Measurements from ENCODE around the gene CGB3.
A peak's percentile ranks its signal among the peaks of the same experiment; 100 is the strongest.
"Not testable (repeated sequence)": the region's sequence is repeated elsewhere in the genome, so short reads cannot be mapped to it uniquely, and the experiment has no call there.

CGB3 gene

DNA sequence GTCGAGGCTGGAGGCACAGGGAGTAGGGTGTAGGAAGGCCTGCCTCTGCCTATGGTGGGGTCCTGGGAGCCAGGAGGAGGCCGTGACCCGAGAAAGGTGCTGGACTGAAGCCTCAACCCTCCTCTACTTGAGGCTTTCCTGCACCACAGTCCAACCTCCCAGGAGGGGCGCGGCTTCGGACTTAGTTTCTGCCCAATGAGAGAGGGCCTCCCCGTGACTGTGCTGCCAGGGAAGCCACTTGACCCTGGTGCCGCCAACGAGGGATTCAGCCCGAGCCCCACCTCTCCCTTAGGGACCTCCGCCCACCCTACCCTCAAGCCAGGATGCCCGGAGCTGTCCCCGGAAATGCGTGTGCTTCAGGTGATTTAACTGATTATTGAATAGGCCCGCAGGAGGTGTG lies at the start of gene CGB3:
TSS of gene CGB3 (minus strand) at position 101 of the 400 bp plus-strand sequence. CDS start 362 bp downstream, outside the sequence.
- not testable (repeated sequence) for DNase-seq

DNA sequence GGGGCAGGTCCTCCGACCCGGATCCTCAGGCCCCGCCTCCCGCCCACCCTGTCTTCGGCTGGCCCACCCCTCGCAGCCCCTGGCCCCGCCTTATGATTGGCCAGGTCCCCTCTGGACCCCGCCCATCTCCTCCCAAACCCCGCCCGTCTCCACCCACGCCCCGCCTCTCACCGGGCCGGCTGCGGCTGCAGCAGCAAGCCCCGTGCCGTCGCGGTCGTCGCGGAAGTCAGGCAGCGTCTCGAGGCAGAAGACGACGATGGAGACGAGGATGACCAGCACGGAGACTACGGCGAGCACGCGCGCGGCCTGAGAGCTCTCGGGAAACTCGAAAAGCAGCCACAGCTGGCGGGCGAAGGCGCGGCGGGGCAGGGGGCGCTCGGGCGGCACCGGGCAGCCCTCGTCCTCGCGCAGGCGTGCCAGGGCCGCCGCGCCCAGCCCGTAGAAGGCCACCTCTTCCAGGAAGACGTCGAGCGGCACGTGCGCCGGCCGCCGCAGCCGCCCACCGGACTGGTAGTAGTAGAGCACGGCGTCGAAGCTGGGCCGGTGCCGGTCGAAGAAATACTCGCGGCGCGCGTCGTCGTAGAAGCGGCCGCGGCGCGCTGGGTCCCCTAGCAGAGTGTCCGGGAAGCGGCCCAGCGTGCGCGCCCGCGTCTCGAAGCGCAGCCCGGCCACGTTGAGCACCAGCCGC lies 47.9 kb upstream of the CGB3 start:
- DNase-seq = peak; percentile 20

DNA sequence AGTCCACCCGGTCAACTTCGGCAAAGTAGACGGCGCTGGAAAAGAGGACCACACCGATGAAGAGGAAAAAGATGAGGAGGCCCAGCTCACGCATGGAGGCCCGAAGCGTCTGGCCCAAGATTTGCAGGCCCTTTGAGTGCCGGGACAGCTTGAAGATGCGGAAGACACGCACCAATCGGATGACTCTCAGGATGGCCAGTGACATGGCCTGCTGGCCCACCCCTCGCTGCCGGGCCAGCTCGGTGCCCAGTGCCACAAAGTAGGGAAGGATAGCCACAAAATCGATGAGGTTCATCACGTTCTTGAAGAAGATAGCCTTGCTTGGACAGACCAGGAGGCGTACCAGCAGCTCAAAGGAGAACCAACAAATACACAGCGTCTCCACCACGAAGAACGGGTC lies 46.3 kb upstream of the CGB3 start:
- DNase-seq = no peak

DNA sequence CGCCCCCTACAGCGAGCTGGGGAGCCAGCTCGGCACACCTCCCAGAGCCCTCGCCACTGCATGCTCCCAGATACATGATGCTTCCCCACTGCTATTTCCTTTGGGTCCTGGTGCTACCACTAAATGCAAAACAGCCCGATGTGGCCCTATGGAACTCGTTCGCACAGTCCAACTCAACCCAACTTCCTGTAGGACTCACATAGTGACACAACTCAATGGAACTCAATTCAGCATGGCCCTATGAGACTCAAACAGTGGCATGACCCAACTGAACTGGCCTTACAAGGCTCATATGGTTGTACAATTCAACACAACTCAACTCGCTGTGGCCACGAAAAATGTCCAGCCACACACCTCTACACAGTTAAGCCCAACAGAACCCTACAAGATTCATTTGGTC lies 44.9 kb upstream of the CGB3 start:
- no peak for DNase-seq

DNA sequence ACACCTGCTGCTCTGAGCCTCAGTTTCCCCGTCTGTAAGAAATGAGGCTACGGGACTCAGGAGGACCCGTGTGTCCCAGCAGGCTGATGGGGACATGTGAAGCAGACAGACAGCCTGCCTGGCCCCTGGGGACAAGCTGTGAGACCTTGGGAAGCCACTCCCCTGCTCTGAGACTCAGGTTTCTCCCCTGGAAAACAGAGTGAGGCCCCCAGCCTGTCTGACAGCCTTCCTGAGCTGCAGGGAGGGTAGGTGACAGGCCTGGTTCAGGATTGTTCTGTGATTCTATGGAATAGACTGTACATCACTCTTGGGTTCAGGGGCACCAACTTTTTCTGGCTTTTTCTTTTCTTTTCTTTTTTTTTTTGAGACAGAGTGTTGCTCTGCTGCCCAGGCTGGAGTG lies 43.4 kb upstream of the CGB3 start:
- no peak for DNase-seq

DNA sequence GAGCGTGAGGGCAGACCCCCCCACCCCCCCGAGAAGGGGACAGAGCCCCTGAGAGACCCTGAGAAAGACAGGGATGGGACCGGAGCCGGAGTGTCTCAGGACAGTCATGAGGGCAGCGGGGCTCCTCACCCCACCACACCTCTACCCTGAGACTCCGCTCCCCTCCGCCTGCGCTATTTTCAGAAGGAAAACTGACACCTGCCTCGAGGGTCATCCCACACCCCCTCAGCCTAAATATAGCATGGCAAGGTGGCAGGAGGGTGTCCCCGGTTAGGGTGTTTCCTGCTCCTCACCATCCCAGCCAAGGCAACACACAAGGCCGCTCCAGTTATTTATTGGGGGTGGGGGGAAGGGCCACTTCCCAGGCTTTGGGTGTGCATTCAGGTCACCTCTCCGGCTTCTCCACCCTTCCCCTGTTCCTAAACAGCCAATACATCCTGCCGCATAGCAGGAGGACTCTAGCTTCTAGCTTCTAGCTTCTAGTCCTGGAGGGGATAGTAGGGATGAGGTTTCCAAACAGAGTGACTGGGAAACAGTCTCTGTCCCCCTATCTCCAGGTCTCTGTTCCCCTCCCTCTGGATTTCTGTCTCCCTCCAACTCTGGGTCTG lies 41.9 kb upstream of the CGB3 start:
- no peak for DNase-seq

DNA sequence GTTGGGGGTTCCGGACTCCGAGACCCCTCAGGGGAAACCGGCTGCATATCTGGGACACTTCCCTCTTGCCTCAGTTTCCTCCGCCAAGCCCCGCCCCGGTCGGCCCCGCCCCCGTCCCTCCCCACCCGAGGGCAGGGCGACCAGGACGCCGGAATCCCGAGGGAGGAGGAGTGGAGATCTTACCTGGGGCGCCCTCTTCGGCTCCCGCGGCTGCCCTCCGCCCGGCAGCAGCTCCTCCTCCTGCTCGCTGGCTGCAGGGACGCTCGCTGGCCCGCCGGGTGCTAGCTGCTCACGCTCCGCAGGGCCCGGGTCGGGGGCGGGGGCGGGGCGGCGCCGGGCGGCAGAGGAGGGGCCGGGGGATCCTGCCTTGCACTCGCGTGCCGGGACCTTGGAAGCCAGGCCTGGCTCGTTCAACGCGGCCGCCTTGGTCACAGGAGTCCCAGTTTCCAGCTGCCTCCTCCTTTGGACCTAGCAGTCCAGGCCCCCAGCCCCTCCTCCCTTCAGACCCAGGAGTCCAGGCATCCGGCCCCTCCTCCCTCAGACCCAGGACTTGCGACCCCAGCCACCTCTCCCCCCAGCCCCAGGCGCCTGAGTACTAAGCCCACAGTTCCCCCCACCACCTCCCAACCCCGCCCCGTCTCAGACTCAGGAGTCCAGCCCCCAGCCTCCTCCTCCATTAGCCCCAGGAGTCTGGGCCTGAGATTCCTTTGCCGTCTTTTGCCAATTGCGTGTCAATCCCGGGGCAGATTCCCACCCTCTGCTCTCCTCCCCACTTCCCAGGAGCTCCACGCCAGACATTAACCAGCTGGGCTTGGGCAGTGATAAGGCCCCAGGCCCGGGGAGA lies 40.9 kb upstream of the CGB3 start, which contains the start of gene NTF4:
TSS of gene NTF4 (minus strand) at position 51 of the 844 bp plus-strand sequence. CDS start 2,821 bp downstream, outside the sequence.
- DNase-seq = no peak

DNA sequence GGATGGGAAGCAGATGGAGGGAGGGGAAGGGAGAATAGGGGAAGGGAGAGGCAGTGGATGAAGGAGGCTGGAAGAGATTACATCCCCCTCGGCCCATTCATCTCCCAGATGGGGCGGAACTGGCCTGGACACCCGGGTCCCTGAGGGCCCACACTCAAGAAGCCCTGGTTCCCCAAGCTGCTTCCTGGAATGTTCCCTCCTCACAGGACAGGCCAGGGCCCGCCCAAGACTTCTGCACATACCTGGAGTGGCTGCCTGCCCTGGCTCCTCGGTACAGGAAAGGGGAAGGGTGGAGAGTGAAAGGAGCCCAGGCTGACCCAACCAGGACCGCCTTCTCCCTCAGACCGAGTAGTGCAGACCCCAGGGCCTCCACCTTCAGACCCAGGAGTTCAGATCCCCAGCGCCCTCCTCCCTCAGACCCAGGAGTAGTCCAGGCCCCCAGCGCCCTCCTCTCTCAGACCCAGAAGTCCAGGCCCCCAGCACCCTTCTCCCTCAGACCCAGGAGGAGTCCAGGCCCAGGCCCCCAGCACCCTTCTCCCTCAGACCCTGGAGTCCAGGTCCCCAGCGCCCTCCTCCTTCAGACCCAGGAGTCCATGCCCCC lies 40.0 kb upstream of the CGB3 start:
- no peak for DNase-seq

DNA sequence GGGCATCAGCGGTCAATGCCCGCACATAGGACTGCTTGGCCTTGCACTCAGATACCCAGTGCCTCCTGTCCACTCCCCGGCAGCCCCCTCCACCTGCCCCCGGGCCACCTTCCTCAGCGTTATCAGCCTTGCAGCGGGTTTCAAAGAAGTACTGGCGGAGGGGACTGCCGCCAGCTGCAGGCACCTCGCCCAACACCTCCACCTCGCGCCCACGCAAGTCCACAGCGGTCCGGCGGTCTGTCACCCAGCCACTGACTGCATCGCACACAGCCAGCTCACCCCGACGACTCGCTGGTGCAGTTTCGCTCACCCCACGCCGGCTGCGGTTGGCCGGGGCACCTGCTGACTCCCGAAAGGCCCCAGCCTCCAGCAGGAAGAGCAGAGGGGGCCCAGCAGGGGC lies 37.3 kb upstream of the CGB3 start:
- DNase-seq = no peak

DNA sequence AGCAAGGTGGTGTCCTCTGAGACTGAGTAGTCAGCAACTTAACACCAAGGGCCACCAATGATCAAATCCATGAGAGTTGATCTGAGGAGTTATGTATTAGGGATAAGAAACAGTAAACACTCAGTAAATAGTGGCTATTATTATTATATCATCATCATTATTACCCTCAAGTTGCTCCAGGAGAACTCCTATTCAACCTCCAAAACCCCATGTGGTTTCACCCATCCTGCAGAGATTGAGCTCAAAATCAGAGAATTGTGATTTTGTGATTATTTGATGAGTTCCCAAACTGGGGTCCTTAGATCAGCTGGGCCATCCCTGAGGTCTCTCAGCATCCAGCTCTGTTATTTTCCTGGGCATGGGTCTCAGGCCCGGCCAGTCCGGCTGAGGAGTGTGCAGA lies 36.9 kb upstream of the CGB3 start:
- DNase-seq = no peak

DNA sequence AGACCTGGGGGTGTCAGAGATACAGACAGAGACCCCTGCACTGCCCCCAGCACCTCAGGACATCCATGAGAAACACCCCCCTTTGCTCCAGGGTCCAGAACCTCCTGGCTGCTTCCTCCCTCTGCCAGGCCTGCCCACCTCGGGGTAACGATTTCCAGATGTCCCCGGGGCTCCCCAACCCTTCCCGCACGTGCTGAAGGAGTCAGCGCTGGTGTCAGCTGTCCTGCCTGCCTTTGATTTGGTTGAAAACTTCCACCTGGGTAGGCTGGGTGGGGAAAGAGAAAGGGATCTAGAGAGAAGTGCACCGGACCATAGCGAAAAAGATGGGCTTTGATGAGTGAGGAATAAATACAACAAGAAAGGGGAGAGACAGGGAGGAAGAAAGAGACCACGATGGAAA lies 34.9 kb upstream of the CGB3 start:
- DNase-seq = no peak

DNA sequence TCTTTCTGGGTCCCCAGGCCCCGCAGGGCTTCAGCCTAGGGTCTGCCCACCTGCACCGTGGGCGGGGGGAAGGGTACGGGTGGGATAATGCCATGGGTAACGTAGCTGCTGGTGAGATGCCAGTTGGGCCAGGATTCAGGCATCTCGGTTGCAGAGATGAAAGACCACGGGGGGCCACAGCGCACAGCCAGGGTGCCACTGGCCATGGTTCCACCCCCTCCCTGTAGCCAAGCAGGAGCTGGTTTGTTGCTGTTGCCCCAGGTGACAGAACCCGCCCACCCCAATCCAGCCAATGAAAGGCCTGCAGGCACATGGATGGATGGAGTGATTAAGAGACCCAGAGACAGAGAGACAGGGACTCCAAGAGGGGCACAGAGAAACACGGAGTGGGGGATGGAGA lies 34.4 kb upstream of the CGB3 start:
- no peak for DNase-seq

DNA sequence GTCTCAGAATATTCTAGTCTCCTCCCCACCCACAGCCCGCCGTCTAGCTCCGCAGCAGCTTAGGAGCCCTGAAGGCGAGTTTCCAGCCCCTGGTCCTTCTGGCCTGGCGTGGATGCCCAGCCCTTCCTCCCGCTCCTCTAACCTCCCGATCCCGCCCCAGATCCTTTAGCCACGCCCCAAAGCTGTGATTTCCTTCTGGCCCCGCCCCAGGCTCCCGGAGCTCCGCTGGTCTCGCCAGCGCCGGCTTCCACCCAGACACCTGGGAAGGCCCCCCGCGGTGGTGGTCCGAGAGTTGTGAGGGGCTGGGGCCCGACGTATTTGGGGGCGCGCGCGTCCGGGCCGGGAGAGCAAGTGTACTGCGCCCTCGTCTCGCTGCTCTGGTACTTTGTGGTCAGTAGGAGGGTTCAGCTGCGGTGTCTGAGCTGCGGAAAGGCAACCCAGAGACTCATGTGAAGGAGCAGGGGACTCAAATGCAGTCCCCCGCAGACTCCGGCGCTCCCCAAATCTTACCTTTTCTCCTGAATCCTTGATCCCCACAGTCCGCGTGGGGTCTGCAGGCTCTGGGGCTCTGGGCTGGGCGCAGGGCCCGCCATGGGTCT lies 33.6 kb upstream of the CGB3 start, which contains the start of gene CGB7:
TSS of gene CGB7 (minus strand) at position 114 of the 599 bp plus-strand sequence. CDS start 2,374 bp downstream, outside the sequence.
- peak; percentile 45 for DNase-seq

DNA sequence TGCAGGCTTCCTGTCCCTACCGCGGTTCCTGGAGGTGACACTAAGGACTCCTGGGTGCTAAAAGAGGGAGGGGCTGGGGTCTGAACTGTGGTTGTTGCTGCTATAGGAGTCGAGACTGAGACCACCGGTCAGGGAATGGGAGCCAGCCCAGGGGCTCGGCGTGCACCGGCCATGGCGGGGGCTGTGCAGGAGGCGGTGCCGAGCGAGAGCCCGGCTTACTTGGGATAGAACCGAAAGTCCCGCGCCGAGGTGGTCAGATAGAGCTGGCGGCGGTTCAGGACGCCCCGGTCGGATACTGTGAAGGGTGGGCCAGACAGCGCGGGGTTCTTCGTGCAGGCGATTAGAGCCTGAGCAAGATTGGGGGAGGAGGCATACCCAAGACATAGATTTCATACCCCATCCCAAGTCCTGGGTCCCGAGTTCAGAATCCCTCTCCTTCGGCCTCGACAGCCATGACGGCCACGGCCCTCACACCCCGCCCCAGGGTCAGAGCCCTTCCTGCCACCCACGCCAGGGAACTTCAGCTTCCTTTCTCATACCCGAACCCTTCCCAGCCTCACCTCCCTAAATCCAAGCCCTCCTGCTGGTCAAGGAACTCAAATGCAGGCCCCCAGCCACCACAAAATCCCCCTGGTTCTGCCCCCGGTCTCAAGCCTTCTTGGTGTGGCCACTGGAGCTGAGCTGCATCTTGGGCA lies 32.9 kb upstream of the CGB3 start:
- not testable (repeated sequence) for DNase-seq

DNA sequence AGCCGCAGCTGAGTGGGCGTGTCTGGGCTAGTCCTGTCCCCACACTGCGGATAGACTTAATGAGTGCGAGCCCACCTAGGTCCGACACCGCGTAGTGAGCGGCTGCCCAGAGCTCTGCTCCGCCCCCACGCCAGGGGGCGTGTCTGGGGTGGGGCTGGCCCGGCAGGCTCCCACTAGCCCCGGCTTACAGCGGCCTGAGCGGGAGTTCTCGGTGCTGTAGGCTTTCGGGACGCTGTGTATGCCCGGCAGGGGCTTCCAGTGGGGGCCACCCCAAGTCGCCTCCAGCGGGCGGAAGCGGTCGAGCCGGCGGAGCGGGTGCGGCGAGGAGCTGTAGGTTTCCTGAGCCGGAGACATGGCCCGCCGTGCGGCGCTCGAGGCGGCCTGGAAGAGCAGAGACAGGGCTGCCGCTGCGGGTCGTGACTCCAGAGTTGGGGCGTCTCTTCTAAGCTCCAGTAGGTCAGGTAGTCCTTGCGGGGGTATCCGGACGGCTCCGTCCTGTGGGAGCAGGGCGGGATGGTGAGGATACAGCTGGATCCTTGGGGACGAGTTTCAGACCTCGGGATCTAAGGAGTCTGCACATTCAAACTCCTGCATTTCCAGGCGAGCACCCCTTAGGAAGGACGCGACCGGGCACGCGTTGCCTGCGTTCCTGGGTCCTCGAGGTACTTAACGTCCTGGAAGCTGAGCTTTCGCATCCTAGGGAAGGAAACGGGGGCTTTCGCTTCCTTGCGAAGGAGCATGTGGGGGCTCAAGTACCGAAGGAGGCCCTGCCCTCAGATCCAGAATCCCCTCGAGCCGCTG lies 32.2 kb upstream of the CGB3 start:
- DNase-seq = peak; percentile 51

DNA sequence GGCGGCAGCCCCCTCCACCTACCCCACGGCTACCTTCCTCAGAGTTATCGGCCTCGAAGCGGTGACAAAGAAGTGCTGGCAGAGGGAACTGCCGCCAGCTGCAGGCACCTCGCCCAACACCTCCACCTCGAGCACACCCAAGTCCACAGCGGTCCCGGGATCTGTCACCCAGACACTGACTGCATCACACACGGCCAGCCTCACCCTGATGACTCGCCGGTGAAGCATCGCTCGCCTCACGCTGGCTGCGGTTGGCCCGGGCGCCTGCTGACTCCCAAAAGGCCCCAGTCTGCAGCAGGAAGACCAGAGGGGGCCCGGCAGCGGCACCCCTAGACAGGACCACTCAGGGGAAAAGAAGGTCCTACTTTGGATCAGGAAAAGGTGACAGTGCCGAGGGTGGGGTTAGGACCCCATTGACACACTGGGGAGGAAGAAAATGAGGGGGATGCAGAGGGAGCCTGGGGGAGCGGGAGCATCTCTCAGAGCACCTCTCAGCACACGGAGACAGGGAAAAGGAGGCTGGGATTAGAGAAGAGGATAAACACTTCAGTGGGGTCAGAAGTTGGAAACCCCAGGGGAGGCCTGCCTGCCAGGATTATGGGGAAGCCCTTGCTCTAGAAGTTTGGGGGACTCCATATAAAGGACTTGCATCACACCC lies 26.4 kb upstream of the CGB3 start:
- not testable (repeated sequence) for DNase-seq

DNA sequence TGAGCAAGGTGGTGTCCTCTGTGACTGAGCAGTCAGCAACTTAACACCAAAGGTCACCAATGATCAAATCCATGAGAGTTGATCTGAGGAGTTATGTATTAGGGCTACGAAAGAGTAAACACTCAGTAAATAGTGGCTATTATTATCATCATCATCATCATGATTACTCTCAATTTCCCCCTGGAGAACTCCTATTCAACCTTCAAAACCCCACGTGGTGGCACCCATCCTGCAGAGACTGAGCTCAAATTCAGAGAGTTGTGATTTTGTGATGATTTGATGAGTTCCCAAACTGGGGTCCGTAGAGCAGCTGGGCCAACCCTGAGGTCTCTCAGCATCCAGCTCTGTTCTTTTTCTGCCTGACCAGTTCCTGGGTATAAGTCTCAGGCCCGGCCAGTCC lies 25.7 kb upstream of the CGB3 start:
- DNase-seq = not testable (repeated sequence)

DNA sequence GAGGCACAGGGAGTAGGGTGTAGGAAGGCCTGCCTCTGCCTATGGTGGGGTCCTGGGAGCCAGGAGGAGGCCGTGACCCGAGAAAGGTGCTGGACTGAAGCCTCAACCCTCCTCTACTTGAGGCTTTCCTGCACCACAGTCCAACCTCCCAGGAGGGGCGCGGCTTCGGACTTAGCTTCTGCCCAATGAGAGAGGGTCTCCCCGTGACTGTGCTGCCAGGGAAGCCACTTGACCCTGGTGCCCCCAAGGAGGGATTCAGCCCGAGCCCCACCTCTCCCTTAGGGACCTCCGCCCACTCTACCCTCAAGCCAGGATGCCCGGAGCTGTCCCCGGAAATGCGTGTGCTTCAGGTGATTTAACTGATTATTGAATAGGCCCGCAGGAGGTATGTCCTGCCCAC lies 24.9 kb upstream of the CGB3 start, which contains the start of gene CGB8:
TSS of gene CGB8 (minus strand) at position 101 of the 400 bp plus-strand sequence. CDS start 372 bp downstream, outside the sequence.
- not testable (repeated sequence) for DNase-seq

DNA sequence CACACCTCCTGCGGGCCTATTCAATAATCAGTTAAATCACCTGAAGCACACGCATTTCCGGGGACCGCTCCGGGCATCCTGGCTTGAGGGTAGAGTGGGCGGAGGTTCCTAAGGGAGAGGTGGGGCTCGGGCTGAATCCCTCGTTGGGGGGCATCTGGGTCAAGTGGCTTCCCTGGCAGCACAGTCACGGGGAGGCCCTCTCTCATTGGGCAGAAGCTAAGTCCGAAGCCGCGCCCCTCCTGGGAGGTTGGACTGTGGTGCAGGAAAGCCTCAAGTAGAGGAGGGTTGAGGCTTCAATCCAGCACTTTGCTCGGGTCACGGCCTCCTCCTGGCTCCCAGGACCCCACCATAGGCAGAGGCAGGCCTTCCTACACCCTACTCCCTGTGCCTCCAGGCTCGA lies 19.4 kb upstream of the CGB3 start, which contains the start of gene CGB5:
TSS of gene CGB5 (plus strand) at position 301 of the 400 bp plus-strand sequence. CDS start 362 bp downstream, outside the sequence.
- DNase-seq = not testable (repeated sequence)

DNA sequence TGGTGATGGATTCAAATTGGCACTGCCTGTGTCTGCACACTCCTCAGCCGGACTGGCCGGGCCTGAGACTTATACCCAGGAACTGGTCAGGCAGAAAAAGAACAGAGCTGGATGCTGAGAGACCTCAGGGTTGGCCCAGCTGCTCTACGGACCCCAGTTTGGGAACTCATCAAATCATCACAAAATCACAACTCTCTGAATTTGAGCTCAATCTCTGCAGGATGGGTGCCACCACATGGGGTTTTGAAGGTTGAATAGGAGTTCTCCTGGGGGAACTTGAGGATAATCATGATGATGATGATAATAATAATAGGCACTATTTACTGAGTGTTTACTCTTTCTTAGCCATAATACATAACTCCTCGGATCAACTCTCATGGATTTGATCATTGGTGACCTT lies 18.5 kb upstream of the CGB3 start:
- DNase-seq = not testable (repeated sequence)
